WTC11 (cell line): ENCODE measurements around the gene IQCC. TPM values are rescaled to one million over a fixed set of nuclear protein-coding genes. Genes with fewer than 3 reads are reported as not detected.

ENCODE experiments used
- ATAC-seq: fragments of 200-7000 bp; cut with Tn5 transposase; 2 replicates; pipeline ENCODE4 v1.10.0; 2021; ENCODE audit warnings: mild to moderate bottlenecking, moderate library complexity
- CTCF ChIA-PET: fragments of 300-600 bp; sonication (Branson Sonifier 250); formaldehyde crosslinking; loops from one replicate; lab custom pipeline; 2021; ENCODE audit warnings: antibody characterized with exemption; lab: Charles Lee
- POLR2A ChIA-PET: fragments of 350-600 bp; sonication (Branson Sonifier 250); formaldehyde crosslinking; loops from one replicate; lab custom pipeline; 2021; ENCODE audit warnings: antibody characterized with exemption; lab: Charles Lee
- DNase-seq: peaks from one replicate; pipeline ENCODE4 v3.0.0; 2021; ENCODE audit warnings: low spot score
- H3K27ac Mint-ChIP-seq: 2 replicates; pipeline ENCODE4 v1.8.0; 2021; ENCODE audit warnings: mixed read lengths
- H3K27me3 Mint-ChIP-seq: 2 replicates; pipeline ENCODE4 v1.8.0; 2021; ENCODE audit warnings: low read depth, mild to moderate bottlenecking, moderate library complexity, mixed read lengths
- H3K36me3 Mint-ChIP-seq: 2 replicates; pipeline ENCODE4 v1.8.0; 2021; ENCODE audit warnings: mixed read lengths
- H3K4me1 Mint-ChIP-seq: 2 replicates; pipeline ENCODE4 v1.8.0; 2022; ENCODE audit warnings: mixed read lengths
- H3K4me3 Mint-ChIP-seq: 2 replicates; pipeline ENCODE4 v1.8.0; 2021; ENCODE audit warnings: mild to moderate bottlenecking, moderate library complexity, mixed read lengths
- H3K9me3 Mint-ChIP-seq: 2 replicates; pipeline ENCODE4 v1.8.0; 2021; ENCODE audit warnings: mixed read lengths
- ARID4B ChIP-seq: sonication (generic); formaldehyde crosslinking; IDR thresholded peaks from 2 replicates; pipeline ENCODE4 v1.8.0; 2023; ENCODE audit warnings: missing genetic modification reagents, mild to moderate bottlenecking, borderline replicate concordance
- FOXJ3 ChIP-seq: sonication (generic); formaldehyde crosslinking; IDR thresholded peaks from 2 replicates; pipeline ENCODE4 v1.9.0; 2021; ENCODE audit warnings: missing genetic modification reagents, mild to moderate bottlenecking, borderline replicate concordance
- FOXK1 ChIP-seq: sonication (generic); formaldehyde crosslinking; IDR thresholded peaks from 2 replicates; pipeline ENCODE4 v1.8.0; 2022; ENCODE audit warnings: mild to moderate bottlenecking, moderate library complexity, missing genetic modification reagents
- HMGA2 ChIP-seq: fragments of 250-450 bp; sonication (Bioruptor Pico); IDR thresholded peaks from 2 replicates; pipeline ENCODE4 v1.4.0; 2021; ENCODE audit warnings: mild to moderate bottlenecking, moderate library complexity
- OVOL2 ChIP-seq: fragments of 250-450 bp; sonication (Bioruptor Pico); IDR thresholded peaks from 2 replicates; pipeline ENCODE4 v1.9.0; 2021; ENCODE audit warnings: mild to moderate bottlenecking, borderline replicate concordance
- TEAD1 ChIP-seq: sonication (generic); formaldehyde crosslinking; IDR thresholded peaks from 2 replicates; pipeline ENCODE4 v1.8.0; 2022; ENCODE audit warnings: mild to moderate bottlenecking, missing genetic modification reagents
- ZNF416 ChIP-seq: fragments of 250-450 bp; sonication (Bioruptor Pico); IDR thresholded peaks from 2 replicates; pipeline ENCODE4 v1.9.0; 2021; ENCODE audit warnings: mild to moderate bottlenecking, inconsistent platforms
- total RNA-seq: library from RNA; stranded (reverse); gene quantifications from 3 replicates; pipeline ENCODE4 v1.2.3, GENCODE V29; 2021
- TF ChIP-seq, protein P1 (sequence below): fragments of 250-450 bp; sonication (Bioruptor Pico); IDR thresholded peaks from 2 replicates; pipeline ENCODE4 v1.8.0; 2021; ENCODE audit warnings: mild to moderate bottlenecking
- TF ChIP-seq, protein P2 (sequence below): sonication (generic); formaldehyde crosslinking; IDR thresholded peaks from 2 replicates; pipeline ENCODE4 v1.8.0; 2022; ENCODE audit warnings: mild to moderate bottlenecking, missing genetic modification reagents
- TF ChIP-seq, protein P3 (sequence below): sonication (generic); formaldehyde crosslinking; IDR thresholded peaks from 2 replicates; pipeline ENCODE4 v1.8.1; 2023; ENCODE audit warnings: mild to moderate bottlenecking, missing genetic modification reagents
- TF ChIP-seq, protein P4 (sequence below): sonication (generic); formaldehyde crosslinking; IDR thresholded peaks from 2 replicates; pipeline ENCODE4 v1.8.1; 2023; ENCODE audit warnings: mild to moderate bottlenecking, missing genetic modification reagents, moderate library complexity
- TF ChIP-seq, protein P5 (sequence below): fragments of 250-450 bp; sonication (Bioruptor Pico); IDR thresholded peaks from 2 replicates; pipeline ENCODE4 v1.9.0; 2021; ENCODE audit warnings: mild to moderate bottlenecking, borderline replicate concordance

Gene IQCC
- total RNA-seq, 1 experiment from 2014 or later = 5.2 TPM

- H3K4me3 Mint-ChIP-seq = 0 out of 2 replicates have a peak within 1 kb of the TSS, but pooled peaks have one; percentile 26
- TF ChIP-seq, protein P1, sequence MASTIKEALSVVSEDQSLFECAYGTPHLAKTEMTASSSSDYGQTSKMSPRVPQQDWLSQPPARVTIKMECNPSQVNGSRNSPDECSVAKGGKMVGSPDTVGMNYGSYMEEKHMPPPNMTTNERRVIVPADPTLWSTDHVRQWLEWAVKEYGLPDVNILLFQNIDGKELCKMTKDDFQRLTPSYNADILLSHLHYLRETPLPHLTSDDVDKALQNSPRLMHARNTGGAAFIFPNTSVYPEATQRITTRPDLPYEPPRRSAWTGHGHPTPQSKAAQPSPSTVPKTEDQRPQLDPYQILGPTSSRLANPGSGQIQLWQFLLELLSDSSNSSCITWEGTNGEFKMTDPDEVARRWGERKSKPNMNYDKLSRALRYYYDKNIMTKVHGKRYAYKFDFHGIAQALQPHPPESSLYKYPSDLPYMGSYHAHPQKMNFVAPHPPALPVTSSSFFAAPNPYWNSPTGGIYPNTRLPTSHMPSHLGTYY (CRISPR knock-in tag) = no peak
- no peak for ATAC-seq
- peak within 1 kb of the TSS; percentile 48 for H3K27ac Mint-ChIP-seq
- no peaks in the 10 kb centered on the region for H3K36me3 Mint-ChIP-seq
- DNase-seq = no peak
- ChIA-PET POLR2A (interaction anchor here (0.6 kb wide), 1 partner anchor 24 kb away, joined by 5 read pairs; no protein-coding TSS in a partner anchor), CTCF (interaction anchor here (2.5 to 6.1 kb wide), 3 partner anchors 12 to 70 kb away, joined by 11 to 69 read pairs (median 22); no protein-coding TSS in a partner anchor)
- H3K27me3 Mint-ChIP-seq = peaks cover 4% of the 10 kb centered on the region
- no peaks in the 10 kb centered on the region for H3K9me3 Mint-ChIP-seq
- H3K4me1 Mint-ChIP-seq = peaks cover 42% of the 10 kb centered on the region
These were observed 41.4 kb downstream of the IQCC start, which contains the start of gene FAM167B for GRCh38 chr1:32246888-32247273. FAM167B (plus strand) TSS chr1:32247222; CDS start chr1:32247422, 200 bp downstream.

GRCh38 chr1:32247452-32247851, 42.0 kb downstream of the IQCC start:
- ChIA-PET CTCF (interaction anchor here (1.1 to 6.1 kb wide), 12 partner anchors 9 to 154 kb away, joined by 4 to 75 read pairs (median 12); partner anchors contain the start of genes BSDC1, EIF3I and TMEM234), POLR2A (interaction anchor here (0.6 to 2.2 kb wide), 4 partner anchors 23 to 89 kb away, joined by 4 to 11 read pairs (median 6); partner anchors contain the start of genes CCDC28B and MARCKSL1)
- Mint-ChIP-seq H3K36me3 (no peaks in the 10 kb centered on the region), H3K9me3 (no peaks in the 10 kb centered on the region), H3K4me3 (no peak overlapping the region), H3K4me1 (peaks cover 42% of the 10 kb centered on the region), H3K27ac (no peak overlapping the region), H3K27me3 (peaks cover 4% of the 10 kb centered on the region)
- no peak for ATAC-seq
- TF ChIP-seq, protein P2, sequence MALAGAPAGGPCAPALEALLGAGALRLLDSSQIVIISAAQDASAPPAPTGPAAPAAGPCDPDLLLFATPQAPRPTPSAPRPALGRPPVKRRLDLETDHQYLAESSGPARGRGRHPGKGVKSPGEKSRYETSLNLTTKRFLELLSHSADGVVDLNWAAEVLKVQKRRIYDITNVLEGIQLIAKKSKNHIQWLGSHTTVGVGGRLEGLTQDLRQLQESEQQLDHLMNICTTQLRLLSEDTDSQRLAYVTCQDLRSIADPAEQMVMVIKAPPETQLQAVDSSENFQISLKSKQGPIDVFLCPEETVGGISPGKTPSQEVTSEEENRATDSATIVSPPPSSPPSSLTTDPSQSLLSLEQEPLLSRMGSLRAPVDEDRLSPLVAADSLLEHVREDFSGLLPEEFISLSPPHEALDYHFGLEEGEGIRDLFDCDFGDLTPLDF = 0 out of 2 replicates have a peak, but pooled peaks have one; percentile 22
- TF ChIP-seq ARID4B (CRISPR knock-in tag) = 0 out of 2 replicates have a peak, but pooled peaks have one; percentile 12
- TF ChIP-seq, protein P3, sequence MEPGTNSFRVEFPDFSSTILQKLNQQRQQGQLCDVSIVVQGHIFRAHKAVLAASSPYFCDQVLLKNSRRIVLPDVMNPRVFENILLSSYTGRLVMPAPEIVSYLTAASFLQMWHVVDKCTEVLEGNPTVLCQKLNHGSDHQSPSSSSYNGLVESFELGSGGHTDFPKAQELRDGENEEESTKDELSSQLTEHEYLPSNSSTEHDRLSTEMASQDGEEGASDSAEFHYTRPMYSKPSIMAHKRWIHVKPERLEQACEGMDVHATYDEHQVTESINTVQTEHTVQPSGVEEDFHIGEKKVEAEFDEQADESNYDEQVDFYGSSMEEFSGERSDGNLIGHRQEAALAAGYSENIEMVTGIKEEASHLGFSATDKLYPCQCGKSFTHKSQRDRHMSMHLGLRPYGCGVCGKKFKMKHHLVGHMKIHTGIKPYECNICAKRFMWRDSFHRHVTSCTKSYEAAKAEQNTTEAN = no peak
- no peak for DNase-seq

GRCh38 chr1:32247983-32248889, 42.8 kb downstream of the IQCC start:
- no peaks in the 10 kb centered on the region for H3K9me3 Mint-ChIP-seq
- peak; percentile 96 for DNase-seq
- H3K27ac Mint-ChIP-seq = peak overlapping the region; percentile 53
- ChIA-PET CTCF (interaction anchor here (0.5 to 6.1 kb wide), 51 partner anchors 10 to 459 kb away, joined by 3 to 75 read pairs (median 5); partner anchors contain the start of genes BSDC1, CCDC28B, DCDC2B and EIF3I), POLR2A (interaction anchor here (0.6 to 3.2 kb wide), 15 partner anchors 8 to 163 kb away, joined by 3 to 30 read pairs (median 5); partner anchors contain the start of genes CCDC28B, IQCC, KPNA6 and MARCKSL1)
- H3K4me1 Mint-ChIP-seq = peaks cover 40% of the 10 kb centered on the region
- peak overlapping the region; percentile 57 for H3K4me3 Mint-ChIP-seq
- no peaks in the 10 kb centered on the region for H3K36me3 Mint-ChIP-seq
- peaks cover 4% of the 10 kb centered on the region for H3K27me3 Mint-ChIP-seq
- ATAC-seq = peak; percentile 85
- no peak for TF ChIP-seq HMGA2
- TF ChIP-seq FOXJ3 (CRISPR knock-in tag) = no peak
- TF ChIP-seq OVOL2 (CRISPR knock-in tag) = no peak
- TF ChIP-seq, protein P4, sequence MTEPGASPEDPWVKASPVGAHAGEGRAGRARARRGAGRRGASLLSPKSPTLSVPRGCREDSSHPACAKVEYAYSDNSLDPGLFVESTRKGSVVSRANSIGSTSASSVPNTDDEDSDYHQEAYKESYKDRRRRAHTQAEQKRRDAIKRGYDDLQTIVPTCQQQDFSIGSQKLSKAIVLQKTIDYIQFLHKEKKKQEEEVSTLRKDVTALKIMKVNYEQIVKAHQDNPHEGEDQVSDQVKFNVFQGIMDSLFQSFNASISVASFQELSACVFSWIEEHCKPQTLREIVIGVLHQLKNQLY (CRISPR knock-in tag) = no peak
- no peak for TF ChIP-seq FOXK1
- TF ChIP-seq ZNF416 (CRISPR knock-in tag) = peak; percentile 83; the same call in 1 of the 2 replicates
- TF ChIP-seq, protein P5, sequence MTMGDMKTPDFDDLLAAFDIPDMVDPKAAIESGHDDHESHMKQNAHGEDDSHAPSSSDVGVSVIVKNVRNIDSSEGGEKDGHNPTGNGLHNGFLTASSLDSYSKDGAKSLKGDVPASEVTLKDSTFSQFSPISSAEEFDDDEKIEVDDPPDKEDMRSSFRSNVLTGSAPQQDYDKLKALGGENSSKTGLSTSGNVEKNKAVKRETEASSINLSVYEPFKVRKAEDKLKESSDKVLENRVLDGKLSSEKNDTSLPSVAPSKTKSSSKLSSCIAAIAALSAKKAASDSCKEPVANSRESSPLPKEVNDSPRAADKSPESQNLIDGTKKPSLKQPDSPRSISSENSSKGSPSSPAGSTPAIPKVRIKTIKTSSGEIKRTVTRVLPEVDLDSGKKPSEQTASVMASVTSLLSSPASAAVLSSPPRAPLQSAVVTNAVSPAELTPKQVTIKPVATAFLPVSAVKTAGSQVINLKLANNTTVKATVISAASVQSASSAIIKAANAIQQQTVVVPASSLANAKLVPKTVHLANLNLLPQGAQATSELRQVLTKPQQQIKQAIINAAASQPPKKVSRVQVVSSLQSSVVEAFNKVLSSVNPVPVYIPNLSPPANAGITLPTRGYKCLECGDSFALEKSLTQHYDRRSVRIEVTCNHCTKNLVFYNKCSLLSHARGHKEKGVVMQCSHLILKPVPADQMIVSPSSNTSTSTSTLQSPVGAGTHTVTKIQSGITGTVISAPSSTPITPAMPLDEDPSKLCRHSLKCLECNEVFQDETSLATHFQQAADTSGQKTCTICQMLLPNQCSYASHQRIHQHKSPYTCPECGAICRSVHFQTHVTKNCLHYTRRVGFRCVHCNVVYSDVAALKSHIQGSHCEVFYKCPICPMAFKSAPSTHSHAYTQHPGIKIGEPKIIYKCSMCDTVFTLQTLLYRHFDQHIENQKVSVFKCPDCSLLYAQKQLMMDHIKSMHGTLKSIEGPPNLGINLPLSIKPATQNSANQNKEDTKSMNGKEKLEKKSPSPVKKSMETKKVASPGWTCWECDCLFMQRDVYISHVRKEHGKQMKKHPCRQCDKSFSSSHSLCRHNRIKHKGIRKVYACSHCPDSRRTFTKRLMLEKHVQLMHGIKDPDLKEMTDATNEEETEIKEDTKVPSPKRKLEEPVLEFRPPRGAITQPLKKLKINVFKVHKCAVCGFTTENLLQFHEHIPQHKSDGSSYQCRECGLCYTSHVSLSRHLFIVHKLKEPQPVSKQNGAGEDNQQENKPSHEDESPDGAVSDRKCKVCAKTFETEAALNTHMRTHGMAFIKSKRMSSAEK (CRISPR knock-in tag) = no peak
- TF ChIP-seq, protein P1 (CRISPR knock-in tag) = no peak
- no peak; the same call in 1 of the 2 replicates for TF ChIP-seq TEAD1 (CRISPR knock-in tag)
